OCI-LY3 (cell line): ENCODE measurements around the gene TMEM245.

Experiments used
- H2AFZ ChIP-seq: fragments of 200-600, 300-600 bp; shearing (Covaris generic); 2 replicates; pipeline ENCODE4 v1.6.0; 2014; ENCODE audit warnings: antibody characterized with exemption, low read depth, low read length
- H3K27ac ChIP-seq: fragments of 200-600, 300-600 bp; sonication (generic); 2 replicates; pipeline ENCODE4 v1.5.1; 2014; ENCODE audit warnings: mild to moderate bottlenecking, low read length, moderate library complexity, mixed read lengths
- H3K27me3 ChIP-seq: fragments of 200-600, 300-600 bp; sonication (generic); 2 replicates; pipeline ENCODE4 v1.6.1; 2014; ENCODE audit warnings: low read depth, low read length, mixed read lengths
- H3K36me3 ChIP-seq: fragments of 200-600, 300-600 bp; sonication (generic); replicated peaks from 2 replicates; pipeline ENCODE3; 2014; ENCODE audit warnings: low read depth, low read length, mixed read lengths
- H3K4me1 ChIP-seq: fragments of 300-600, 200-600 bp; sonication (generic); 2 replicates; pipeline ENCODE4 v1.6.1; 2014; ENCODE audit warnings: low read length, mixed read lengths
- H3K4me2 ChIP-seq: fragments of 200-600, 300-600 bp; sonication (generic); 2 replicates; pipeline ENCODE4 v1.6.1; 2014; ENCODE audit warnings: low read length, mixed read lengths
- H3K4me3 ChIP-seq: fragments of 300-600, 200-600 bp; sonication (generic); 2 replicates; pipeline ENCODE4 v1.5.1; 2014; ENCODE audit warnings: antibody characterized with exemption, mild to moderate bottlenecking, low read length, moderate library complexity
- H3K79me2 ChIP-seq: fragments of 300-600, 200-600 bp; shearing (Covaris generic); 2 replicates; pipeline ENCODE4 v1.6.1; 2014; ENCODE audit warnings: mild to moderate bottlenecking, low read length, mixed read lengths
- H3K9ac ChIP-seq: fragments of 300-600, 200-600 bp; shearing (Covaris generic); 2 replicates; pipeline ENCODE4 v1.6.0; 2014; ENCODE audit warnings: mild to moderate bottlenecking, low read length, moderate library complexity
- H3K9me3 ChIP-seq: fragments of 200-600, 300-600 bp; shearing (Covaris generic); 2 replicates; pipeline ENCODE4 v1.6.1; 2014; ENCODE audit warnings: low read length, mixed read lengths; ENCODE audit not compliant: insufficient read depth
- H4K20me1 ChIP-seq: fragments of 200-600, 300-600 bp; sonication (generic); 2 replicates; pipeline ENCODE4 v1.6.1; 2016; ENCODE audit warnings: low read length, mixed read lengths; ENCODE audit not compliant: insufficient read depth
- EZH2phosphoT487 ChIP-seq: fragments of 200-600 bp; shearing (Covaris generic); IDR thresholded peaks from 2 replicates; pipeline ENCODE4 v1.6.1; 2018; ENCODE audit warnings: antibody characterized with exemption, mixed run types, low read depth
- TF ChIP-seq, protein P1 (sequence below): fragments of 200-600, 300-600 bp; sonication (generic); IDR thresholded peaks from 2 replicates; pipeline ENCODE4 v1.5.1; 2014; ENCODE audit warnings: antibody characterized with exemption, low read length, low read depth

Gene TMEM245

DNA sequence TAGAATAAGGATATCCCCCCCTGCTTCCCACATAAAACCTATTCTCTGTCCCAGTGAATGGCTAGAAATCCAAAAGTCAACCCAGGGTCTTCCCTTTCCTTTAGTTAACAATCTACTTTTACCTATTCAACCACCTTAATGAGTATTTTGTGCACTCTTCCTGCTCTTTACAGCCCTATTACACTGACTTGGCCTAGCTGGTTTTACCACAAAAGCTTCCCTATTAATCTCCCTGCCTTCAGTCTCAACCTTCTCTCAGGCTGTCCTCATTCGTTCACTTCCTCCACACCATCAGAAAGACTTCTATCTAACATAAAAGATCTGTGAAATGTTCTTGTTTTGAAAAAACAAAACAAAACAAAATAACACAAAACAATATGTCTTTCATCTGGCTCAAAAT is 122.6 kb downstream of the TMEM245 start:
- H3K4me1 ChIP-seq: peaks cover 11% of the 10 kb centered on the region
- no peaks in the 10 kb centered on the region for H3K36me3 ChIP-seq
- no peak overlapping the region for H3K4me3 ChIP-seq
- TF ChIP-seq, protein P1, sequence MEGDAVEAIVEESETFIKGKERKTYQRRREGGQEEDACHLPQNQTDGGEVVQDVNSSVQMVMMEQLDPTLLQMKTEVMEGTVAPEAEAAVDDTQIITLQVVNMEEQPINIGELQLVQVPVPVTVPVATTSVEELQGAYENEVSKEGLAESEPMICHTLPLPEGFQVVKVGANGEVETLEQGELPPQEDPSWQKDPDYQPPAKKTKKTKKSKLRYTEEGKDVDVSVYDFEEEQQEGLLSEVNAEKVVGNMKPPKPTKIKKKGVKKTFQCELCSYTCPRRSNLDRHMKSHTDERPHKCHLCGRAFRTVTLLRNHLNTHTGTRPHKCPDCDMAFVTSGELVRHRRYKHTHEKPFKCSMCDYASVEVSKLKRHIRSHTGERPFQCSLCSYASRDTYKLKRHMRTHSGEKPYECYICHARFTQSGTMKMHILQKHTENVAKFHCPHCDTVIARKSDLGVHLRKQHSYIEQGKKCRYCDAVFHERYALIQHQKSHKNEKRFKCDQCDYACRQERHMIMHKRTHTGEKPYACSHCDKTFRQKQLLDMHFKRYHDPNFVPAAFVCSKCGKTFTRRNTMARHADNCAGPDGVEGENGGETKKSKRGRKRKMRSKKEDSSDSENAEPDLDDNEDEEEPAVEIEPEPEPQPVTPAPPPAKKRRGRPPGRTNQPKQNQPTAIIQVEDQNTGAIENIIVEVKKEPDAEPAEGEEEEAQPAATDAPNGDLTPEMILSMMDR: no peak
- no peak overlapping the region for H3K4me2 ChIP-seq
- H3K27ac ChIP-seq: no peak overlapping the region
- no peak overlapping the region for H3K9ac ChIP-seq
- no peak overlapping the region for H2AFZ ChIP-seq
- no peaks in the 10 kb centered on the region for H3K27me3 ChIP-seq
- no peaks in the 10 kb centered on the region for H3K79me2 ChIP-seq
- no peaks in the 10 kb centered on the region for H3K9me3 ChIP-seq
- no peaks in the 10 kb centered on the region for H4K20me1 ChIP-seq

DNA sequence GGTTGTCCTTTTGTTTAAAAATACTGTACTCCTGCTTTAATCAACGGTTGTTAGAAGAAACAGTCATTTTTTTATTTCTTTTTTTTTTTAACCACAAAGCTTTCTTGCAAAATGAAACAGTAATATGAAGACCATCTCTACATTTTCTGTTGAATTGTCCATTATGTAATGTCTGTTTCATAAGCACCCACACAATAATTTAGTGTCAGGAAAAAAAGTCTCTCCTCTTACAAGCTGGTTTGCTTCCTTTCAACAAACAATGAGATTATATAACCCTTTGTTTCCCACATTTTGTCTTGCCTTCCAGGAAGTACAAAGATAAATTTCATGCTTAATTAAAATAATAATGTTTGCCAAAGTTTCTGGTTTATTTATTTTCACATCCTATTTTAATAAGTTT is 123.1 kb downstream of the TMEM245 start:
- Histone ChIP-seq H2AFZ (no peak overlapping the region), H3K36me3 (no peaks in the 10 kb centered on the region)

DNA sequence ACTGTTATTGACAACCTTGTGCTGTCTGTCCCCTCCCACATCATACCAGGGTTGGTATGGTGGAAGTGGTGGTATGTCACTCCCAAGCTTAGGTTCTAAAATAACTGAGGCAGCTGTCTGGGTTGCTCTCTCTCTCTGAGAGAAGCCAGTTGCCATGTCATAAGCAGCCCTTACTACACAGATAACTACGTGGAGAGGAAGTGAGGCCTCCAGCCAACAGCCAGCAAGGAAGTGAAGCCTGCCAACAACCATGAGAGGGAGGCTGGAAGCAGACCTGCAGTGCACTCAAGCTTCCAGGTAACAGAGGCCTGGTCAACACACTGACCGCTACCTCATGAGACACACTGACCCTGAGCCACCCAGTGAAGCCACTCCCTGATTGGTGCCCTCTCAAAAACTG is 125.1 kb downstream of the TMEM245 start:
- TF ChIP-seq, protein P1: no peak
- no peak for TF ChIP-seq EZH2phosphoT487
- H3K79me2 ChIP-seq: no peaks in the 10 kb centered on the region
- no peaks in the 10 kb centered on the region for H3K36me3 ChIP-seq
- H2AFZ ChIP-seq: peak overlapping the region; percentile 85
- H4K20me1 ChIP-seq: no peaks in the 10 kb centered on the region
- H3K4me2 ChIP-seq: peak overlapping the region; percentile 48
- H3K9ac ChIP-seq: no peak overlapping the region; the same call in 1 of the 2 replicates
- no peaks in the 10 kb centered on the region for H3K27me3 ChIP-seq
- H3K9me3 ChIP-seq: no peaks in the 10 kb centered on the region
- H3K4me3 ChIP-seq: no peak overlapping the region
- peak overlapping the region; percentile 23; the same call in 1 of the 2 replicates for H3K27ac ChIP-seq
- peaks cover 11% of the 10 kb centered on the region for H3K4me1 ChIP-seq

More for the DNA sequence above, 123.1 kb downstream of the TMEM245 start:
- no peaks in the 10 kb centered on the region for H3K9me3 ChIP-seq
- H3K79me2 ChIP-seq: no peaks in the 10 kb centered on the region
- H3K9ac ChIP-seq: no peak overlapping the region
- no peak overlapping the region for H3K4me3 ChIP-seq
- no peaks in the 10 kb centered on the region for H3K27me3 ChIP-seq
- no peak overlapping the region for H3K4me2 ChIP-seq
- H3K27ac ChIP-seq: no peak overlapping the region
- H3K4me1 ChIP-seq: peaks cover 11% of the 10 kb centered on the region
- no peaks in the 10 kb centered on the region for H4K20me1 ChIP-seq
- TF ChIP-seq, protein P1: no peak
- TF ChIP-seq EZH2phosphoT487: no peak

DNA sequence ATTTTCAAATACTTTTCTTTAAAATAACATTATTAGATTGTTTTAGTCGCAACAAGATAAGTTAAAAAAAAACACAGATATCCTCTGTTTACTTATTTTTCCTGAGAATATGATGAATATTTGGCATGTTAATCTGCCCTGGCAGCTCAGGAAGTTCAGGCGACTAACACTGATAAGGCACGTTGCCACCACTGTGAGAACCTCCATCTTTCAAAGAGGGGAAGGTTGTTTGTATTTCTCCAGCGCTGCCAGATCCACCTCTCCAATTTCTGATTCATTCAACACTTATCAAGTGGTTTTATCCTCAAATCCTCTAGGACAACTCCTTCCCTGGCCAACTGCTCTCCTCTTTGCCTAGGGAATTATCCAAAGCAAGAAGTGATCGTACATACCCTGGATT is 128.3 kb downstream of the TMEM245 start:
- H3K27ac ChIP-seq: no peak overlapping the region
- no peak for TF ChIP-seq EZH2phosphoT487
- TF ChIP-seq, protein P1: no peak
- no peaks in the 10 kb centered on the region for H3K79me2 ChIP-seq
- H3K9me3 ChIP-seq: no peaks in the 10 kb centered on the region
- no peak overlapping the region for H3K9ac ChIP-seq
- no peak overlapping the region for H3K4me2 ChIP-seq
- peaks cover 11% of the 10 kb centered on the region for H3K4me1 ChIP-seq
- H3K36me3 ChIP-seq: peaks cover 5% of the 10 kb centered on the region
- no peak overlapping the region for H2AFZ ChIP-seq
- no peaks in the 10 kb centered on the region for H4K20me1 ChIP-seq
- no peak overlapping the region for H3K4me3 ChIP-seq
- H3K27me3 ChIP-seq: no peaks in the 10 kb centered on the region
